Measurements from ENCODE around the gene HOXB3. TPM values are rescaled to one million over a fixed set of nuclear protein-coding genes. Genes with fewer than 3 reads are reported as not detected.
A peak's percentile ranks its signal among the peaks of the same experiment; 100 is the strongest.

HOXB3 gene
- total RNA-seq, 1 experiment from 2014 or later = not detected

DNA sequence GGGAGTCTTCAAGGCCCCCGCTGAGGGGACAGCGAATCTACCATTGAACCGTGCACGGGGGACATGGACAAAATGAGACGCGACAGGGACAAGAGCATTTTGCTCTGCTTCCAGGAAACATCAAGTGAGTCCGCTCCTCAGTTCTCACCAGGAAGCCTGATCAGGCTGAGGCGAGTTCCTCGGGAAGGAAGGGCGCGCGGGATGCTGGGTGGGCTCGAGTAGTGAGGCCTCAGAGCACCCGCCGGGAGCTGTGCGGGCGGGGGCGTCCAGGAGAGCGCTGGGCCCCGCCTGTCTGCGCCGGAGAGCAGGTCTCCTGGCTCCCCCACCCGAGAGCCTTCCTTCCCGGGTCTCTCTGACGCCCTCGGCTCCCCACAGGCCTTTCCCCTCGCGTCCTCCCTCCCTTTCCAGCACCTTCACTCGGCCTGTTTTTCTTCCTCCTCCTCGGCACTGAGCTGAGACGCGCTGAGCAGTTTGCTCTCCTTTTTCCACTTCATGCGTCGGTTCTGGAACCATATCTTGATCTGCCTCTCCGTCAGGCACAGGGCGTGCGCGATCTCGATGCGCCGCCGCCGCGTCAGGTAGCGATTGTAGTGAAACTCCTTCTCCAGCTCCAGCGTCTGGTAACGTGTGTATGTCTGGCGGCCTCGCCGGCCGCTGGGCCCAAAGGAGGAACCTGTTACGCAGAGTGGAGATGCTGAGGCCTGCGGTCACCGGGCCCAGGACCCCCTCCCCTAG, 6.1 kb upstream of the HOXB3 start:
- Histone ChIP-seq H3K23ac (ENCODE audit: insufficient read length, low read depth, low read length) (no peak overlapping the region), H3K4ac (ENCODE audit: low read depth, low read length) (no peak overlapping the region), H2BK5ac (ENCODE audit: insufficient read length, low read length) (no peak overlapping the region), H2BK12ac (ENCODE audit: insufficient read length, low read depth, low read length) (no peak overlapping the region), H2AFZ (ENCODE audit: low read length) (no peak overlapping the region), H4K20me1 (ENCODE audit: control insufficient read depth, insufficient read depth, insufficient read length) (no peaks in the 10 kb centered on the region), H3K18ac (ENCODE audit: insufficient read length, low read depth, low read length) (no peak overlapping the region), H3K14ac (ENCODE audit: insufficient read depth, low read length) (no peak overlapping the region), H3K27ac (ENCODE audit: insufficient read length, low read depth, low read length) (no peak overlapping the region), H3K4me2 (ENCODE audit: insufficient read depth, insufficient read length, low read length) (no peak overlapping the region), H3T11ph (ENCODE audit: low read length) (no peak overlapping the region), H2BK120ac (ENCODE audit: low read depth, low read length, poor library complexity, severe bottlenecking) (no peak overlapping the region), H2BK20ac (ENCODE audit: low read depth, low read length, poor library complexity, severe bottlenecking) (no peak overlapping the region), H3K79me2 (ENCODE audit: insufficient read depth, low read length) (no peaks in the 10 kb centered on the region), H3K23me2 (ENCODE audit: insufficient read length, low read depth, low read length, poor library complexity, severe bottlenecking) (no peaks in the 10 kb centered on the region), H3K27me3 (ENCODE audit: insufficient read depth, low read length) (peaks cover 99% of the 10 kb centered on the region), H3K9ac (ENCODE audit: extremely low read depth, insufficient read length, low read length) (no peak overlapping the region), H2BK15ac (ENCODE audit: low read depth, low read length) (no peak overlapping the region), H3K9me3 (ENCODE audit: control insufficient read depth, low read depth, low read length) (no peaks in the 10 kb centered on the region), H4K5ac (ENCODE audit: insufficient read length, low read depth, low read length) (no peak overlapping the region), H3K4me1 (ENCODE audit: insufficient read depth, low read length) (no peaks in the 10 kb centered on the region), H3K56ac (ENCODE audit: insufficient read length, low read depth, low read length) (no peak overlapping the region), H2AK5ac (ENCODE audit: insufficient read length, low read length) (no peak overlapping the region), H4K8ac (replicated peaks; ENCODE audit: insufficient read length, low read depth, low read length) (no peak overlapping the region), H4K91ac (ENCODE audit: insufficient read length, low read depth, low read length) (no peak overlapping the region), H3K79me1 (ENCODE audit: insufficient read depth, low read depth, low read length, poor library complexity, severe bottlenecking) (no peaks in the 10 kb centered on the region)
- peaks cover 8 to 34% of the 10 kb centered on the region in 2 experiments for H3K4me1 Mint-ChIP-seq
- peaks cover 100% of the 10 kb centered on the region for H3K27me3 Mint-ChIP-seq (ENCODE audit: low read depth)
- TF ChIP-seq, protein P1, sequence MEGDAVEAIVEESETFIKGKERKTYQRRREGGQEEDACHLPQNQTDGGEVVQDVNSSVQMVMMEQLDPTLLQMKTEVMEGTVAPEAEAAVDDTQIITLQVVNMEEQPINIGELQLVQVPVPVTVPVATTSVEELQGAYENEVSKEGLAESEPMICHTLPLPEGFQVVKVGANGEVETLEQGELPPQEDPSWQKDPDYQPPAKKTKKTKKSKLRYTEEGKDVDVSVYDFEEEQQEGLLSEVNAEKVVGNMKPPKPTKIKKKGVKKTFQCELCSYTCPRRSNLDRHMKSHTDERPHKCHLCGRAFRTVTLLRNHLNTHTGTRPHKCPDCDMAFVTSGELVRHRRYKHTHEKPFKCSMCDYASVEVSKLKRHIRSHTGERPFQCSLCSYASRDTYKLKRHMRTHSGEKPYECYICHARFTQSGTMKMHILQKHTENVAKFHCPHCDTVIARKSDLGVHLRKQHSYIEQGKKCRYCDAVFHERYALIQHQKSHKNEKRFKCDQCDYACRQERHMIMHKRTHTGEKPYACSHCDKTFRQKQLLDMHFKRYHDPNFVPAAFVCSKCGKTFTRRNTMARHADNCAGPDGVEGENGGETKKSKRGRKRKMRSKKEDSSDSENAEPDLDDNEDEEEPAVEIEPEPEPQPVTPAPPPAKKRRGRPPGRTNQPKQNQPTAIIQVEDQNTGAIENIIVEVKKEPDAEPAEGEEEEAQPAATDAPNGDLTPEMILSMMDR (conservative IDR thresholded peaks at IDR 0.05) = no peak
- H3K9me3 Mint-ChIP-seq = peaks cover 4 to 21% of the 10 kb centered on the region in 2 experiments; a peak in 2 of 5 replicates
- H3K36me3 Mint-ChIP-seq (ENCODE audit: insufficient read depth in 1 of 3, low read depth in 3 of 3) = no peaks in the 10 kb centered on the region
- DNase-seq = no peak
- no peak overlapping the region; a peak in 1 of 7 replicates for H3K27ac Mint-ChIP-seq
- peak overlapping the region in 1 of 2 experiments; percentile 60; a peak in 2 of 5 replicates for H3K4me3 Mint-ChIP-seq
- no CpG with 5 or more reads among the region's 54 CpGs for WGBS (ENCODE audit: extremely low coverage, insufficient read length, low lambda C conversion rate)
